HG02840 (cell line): ENCODE measurements around the gene TBRG4.

Experiments used
- ATAC-seq: cut with Tn5 transposase; IDR thresholded peaks from one replicate; pipeline ENCODE4 v1.9.1; 2021; ENCODE audit warnings: mild to moderate bottlenecking, moderate library complexity, moderate number of reproducible peaks; ENCODE audit not compliant: unreplicated experiment, low FRiP score

Gene TBRG4

GRCh38 chr7:45065031-45065995 is 46.2 kb downstream of the TBRG4 start:
- no peak for ATAC-seq

- no peak for ATAC-seq
Measured at GRCh38 chr7:45064047-45064725, 47.3 kb downstream of the TBRG4 start.

- ATAC-seq = no peak
Measured at GRCh38 chr7:45061806-45062425, 49.6 kb downstream of the TBRG4 start.

- ATAC-seq = no peak
Measured at GRCh38 chr7:45061352-45061751, 50.1 kb downstream of the TBRG4 start.

- no peak for ATAC-seq
Measured at GRCh38 chr7:45060295-45060694, 51.2 kb downstream of the TBRG4 start.

- ATAC-seq = no peak
Measured at GRCh38 chr7:45057878-45058277, 53.6 kb downstream of the TBRG4 start.

- no peak for ATAC-seq
Measured at GRCh38 chr7:45055594-45056219, 55.8 kb downstream of the TBRG4 start.

- ATAC-seq = no peak
Measured at GRCh38 chr7:45055016-45055415, 56.5 kb downstream of the TBRG4 start.

GRCh38 chr7:45054442-45054841 is 57.1 kb downstream of the TBRG4 start:
- ATAC-seq = no peak

GRCh38 chr7:45053941-45054340 is 57.6 kb downstream of the TBRG4 start:
- ATAC-seq = no peak

- no peak for ATAC-seq
Measured at GRCh38 chr7:45053401-45053800, 58.1 kb downstream of the TBRG4 start.

- no peak for ATAC-seq
Measured at GRCh38 chr7:45052011-45052410, 59.5 kb downstream of the TBRG4 start.

- ATAC-seq = no peak
Measured at GRCh38 chr7:45050198-45050597, 61.3 kb downstream of the TBRG4 start.
